Endometrial microvascular endothelial cells (primary cell): ENCODE measurements around the gene ATP6V0E2. TPM values are rescaled to one million over a fixed set of nuclear protein-coding genes. Genes with fewer than 3 reads are reported as not detected.
"Not testable (repeated sequence)": the region's sequence is repeated elsewhere in the genome, so short reads cannot be mapped to it uniquely, and the experiment has no call there.

ENCODE experiments used
- in situ Hi-C: cut with HindIII; loops from 2 replicates; pipeline ENCODE4 v1.10.0; 2017; ENCODE audit warnings: low sequenced_read_pairs, low pct_unique_long_range_greater_than_20kb; ENCODE audit errors: inconsistent ontology term
- total RNA-seq: library from RNA; depleted of rRNA; stranded (reverse); fragments of >200 nt; gene quantifications from one replicate; pipeline ENCODE4 v1.2.3, GENCODE V29; 2015; ENCODE audit errors: inconsistent ontology term

ATP6V0E2 gene
- total RNA-seq, result 64.8 TPM

DNA sequence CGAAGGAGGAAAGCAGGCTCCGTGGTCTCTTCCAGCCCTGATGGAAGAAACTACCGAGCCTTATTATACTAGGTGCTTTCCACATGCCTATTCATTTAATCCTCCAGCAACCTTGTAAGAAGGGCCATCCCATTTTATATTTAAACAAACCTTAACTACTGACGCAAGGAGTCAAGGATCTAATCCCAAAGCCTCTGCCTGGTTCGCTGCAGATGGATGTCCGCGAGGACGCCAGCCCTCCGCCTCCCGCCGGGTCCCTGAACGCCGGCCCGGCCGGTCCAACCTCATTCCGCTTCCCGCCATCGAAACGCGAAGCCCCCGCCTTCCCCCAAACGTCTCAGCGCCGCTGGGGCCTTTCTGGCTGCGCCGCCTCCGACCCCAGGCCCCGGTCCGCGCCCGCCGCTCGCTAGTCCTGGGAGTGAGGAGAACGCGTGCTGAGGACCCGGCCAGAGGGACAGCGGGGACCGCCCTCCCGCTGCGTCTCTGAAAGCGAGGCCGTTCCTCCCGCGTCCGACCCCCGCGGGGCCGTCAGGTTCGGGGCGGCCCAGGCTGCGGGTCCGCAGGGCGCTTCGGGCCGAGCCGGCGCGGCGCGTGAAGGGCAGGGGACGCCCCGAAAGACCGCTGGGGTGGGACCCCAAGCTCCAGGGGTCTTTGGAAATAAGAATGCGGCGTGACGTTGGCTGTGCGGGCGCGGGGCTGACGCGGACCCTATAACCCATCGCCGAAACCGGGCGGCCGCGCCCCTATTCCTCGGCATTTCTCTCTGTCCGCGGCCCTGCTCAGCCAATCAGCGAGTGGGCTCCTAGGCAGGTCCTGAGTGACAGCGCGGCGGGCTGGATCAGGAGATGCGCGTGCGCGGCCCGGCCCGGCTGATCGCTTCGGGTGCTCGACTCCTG, at the start of gene ATP6V0E2:
Gene ATP6V0E2 (plus strand): TSS at position 896 of the 896 bp plus-strand sequence. CDS start 97 bp downstream, outside the sequence.
- in situ Hi-C loops, result no loop called here

DNA sequence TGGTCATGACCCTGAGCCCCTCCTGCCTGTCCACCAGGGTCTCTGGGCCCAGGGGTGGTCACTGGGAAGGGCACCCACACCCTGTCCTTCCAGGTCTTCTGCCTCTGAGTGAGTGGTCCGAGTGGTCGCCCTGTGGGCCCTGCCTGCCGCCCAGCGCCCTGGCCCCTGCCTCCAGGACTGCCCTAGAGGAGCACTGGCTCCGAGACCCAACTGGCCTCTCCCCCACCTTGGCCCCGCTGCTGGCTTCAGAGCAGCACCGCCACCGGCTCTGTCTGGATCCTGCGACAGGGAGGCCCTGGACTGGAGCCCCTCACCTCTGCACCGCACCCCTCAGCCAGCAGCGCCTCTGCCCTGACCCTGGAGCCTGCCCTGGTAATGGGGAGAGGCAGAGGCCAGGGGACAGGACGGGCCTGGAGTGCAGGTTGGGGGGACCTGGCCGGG, 49.4 kb upstream of the ATP6V0E2 start:
- in situ Hi-C loops, result no loop called here

DNA sequence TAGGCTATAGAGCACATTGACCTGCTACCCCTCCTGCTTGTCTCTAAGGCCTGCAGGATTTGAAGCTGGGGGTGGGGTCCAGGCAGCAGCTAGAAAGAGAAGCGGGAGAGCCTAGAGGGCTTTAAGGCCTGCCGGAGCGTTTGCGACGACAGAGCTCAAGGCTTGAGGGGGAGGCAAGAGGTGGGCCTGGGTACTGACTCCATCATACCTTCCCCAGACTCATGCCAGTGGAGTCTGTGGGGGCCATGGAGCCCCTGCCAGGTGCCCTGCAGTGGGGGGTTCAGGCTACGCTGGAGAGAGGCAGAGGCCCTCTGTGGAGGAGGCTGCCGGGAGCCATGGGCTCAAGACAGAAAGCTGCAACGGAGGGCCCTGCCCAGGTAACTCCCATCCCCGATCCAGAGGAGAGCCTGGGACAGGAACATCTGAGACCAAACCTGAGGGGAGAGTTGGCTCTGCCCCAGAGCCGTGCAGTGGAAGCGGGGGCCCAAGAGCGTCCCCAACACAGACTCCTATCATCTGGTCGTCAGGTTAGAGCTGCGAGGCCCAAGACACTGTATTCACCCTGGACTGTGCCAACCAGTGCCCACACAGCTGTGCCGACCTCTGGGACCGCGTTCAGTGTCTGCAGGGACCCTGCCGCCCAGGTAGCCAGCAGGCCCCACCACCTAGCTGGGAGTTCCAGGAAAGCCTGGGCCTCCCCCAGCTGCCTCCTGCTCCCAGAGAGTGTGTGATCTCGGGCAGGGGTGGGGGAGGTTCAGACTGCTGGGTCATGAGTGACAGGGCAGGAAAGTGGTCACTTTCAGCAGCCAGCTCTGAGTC, 48.8 kb upstream of the ATP6V0E2 start:
- in situ Hi-C loops, result no loop called here

DNA sequence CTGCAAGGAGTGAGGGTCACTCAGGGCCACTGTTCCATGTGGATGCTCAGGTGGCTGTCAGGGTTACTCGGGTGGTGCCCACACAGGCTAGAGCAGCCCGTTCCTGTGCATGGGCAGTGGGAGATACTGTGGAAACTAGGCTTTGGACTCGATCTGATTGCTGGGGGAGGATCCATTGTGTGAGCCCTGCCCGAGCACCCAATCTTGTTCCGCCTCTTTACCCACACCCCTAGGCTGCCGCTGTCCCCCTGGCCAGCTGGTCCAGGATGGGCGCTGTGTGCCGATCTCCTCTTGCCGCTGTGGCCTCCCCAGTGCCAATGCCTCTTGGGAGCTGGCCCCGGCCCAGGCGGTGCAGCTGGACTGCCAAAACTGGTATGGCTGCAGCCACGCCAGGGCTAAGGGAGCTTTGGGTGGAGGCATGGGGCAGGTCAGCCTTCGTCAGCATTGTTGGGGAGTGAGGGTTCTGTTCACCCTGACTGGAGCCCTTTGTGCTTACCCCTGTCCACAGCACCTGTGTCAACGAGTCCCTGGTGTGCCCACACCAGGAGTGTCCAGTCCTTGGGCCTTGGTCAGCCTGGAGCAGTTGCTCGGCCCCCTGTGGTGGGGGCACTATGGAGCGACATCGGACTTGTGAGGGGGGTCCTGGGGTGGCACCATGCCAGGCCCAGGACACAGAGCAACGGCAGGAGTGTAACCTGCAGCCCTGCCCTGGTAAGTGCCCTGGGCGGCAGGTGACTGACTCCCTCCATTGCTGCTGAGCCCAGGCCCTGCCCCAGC, 48.0 kb upstream of the ATP6V0E2 start:
- in situ Hi-C loops, result no loop called here

DNA sequence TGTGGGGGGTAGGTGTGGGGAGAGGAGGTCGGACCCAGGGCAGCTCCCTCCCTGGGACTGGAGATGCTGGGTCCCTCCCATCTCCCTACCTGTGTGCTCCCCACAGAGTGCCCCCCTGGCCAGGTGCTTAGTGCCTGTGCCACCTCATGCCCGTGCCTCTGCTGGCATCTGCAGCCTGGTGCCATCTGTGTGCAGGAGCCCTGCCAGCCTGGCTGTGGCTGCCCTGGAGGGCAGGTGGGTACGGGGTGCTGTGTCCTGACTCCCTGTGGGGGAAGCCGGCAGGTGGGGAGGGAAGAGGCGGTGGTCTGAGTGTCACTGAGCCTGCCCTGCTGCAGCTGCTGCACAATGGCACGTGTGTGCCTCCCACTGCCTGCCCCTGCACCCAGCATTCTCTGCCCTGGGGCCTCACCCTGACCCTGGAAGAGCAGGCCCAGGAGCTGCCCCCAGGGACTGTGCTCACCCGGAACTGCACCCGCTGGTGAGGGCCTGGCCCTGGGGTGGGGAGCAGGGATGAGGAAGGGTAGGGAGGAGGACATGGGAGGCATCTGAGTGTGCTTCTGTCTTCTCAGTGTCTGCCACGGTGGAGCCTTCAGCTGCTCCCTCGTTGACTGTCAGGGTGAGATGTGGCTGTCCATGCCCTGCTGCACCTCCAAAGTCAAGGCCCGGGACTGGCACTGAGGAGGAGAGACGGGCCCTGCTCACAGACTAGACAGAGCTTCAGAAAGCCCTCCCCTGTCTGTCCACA, 47.3 kb upstream of the ATP6V0E2 start:
- in situ Hi-C loops, result no loop called here

DNA sequence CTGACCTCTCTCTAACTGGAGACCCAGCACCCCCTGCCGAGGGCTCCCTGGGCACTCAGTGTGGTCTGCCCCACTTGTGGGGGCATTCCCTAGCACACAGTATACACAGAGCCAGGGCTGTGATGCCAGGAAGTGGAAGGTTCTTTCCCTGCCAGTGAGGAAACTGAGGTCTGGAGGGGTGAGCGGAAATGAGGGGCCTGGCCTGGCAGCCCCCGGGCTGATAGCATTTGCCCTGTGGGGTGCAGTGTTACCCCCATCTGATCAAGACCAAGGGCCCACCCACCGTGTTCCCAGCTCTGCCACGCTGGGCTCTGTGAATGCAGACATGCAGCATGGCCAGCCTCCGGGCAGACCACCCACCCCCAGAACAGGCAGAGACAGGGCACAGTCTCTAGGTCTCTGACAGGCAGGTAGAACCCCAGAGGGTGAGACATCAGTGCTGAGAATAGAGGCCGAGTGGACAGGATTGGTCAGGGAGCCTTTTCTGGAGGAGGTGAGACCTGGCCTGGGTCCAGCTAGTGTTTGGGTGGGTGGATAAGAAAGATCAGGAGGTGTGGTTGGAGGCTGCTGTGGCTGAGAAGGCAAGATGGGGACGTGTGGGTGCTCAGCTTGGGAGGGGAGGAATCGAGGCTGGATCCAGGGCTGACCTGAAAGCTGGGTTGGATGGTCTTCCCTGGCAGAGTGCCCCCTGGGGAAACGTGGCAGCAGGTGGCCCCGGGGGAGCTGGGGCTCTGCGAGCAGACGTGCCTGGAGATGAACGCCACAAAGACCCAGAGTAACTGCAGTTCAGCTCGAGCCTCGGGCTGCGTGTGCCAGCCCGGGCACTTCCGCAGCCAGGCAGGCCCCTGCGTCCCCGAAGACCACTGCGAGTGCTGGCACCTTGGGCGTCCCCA, 46.4 kb upstream of the ATP6V0E2 start:
- in situ Hi-C loops, result no loop called here

DNA sequence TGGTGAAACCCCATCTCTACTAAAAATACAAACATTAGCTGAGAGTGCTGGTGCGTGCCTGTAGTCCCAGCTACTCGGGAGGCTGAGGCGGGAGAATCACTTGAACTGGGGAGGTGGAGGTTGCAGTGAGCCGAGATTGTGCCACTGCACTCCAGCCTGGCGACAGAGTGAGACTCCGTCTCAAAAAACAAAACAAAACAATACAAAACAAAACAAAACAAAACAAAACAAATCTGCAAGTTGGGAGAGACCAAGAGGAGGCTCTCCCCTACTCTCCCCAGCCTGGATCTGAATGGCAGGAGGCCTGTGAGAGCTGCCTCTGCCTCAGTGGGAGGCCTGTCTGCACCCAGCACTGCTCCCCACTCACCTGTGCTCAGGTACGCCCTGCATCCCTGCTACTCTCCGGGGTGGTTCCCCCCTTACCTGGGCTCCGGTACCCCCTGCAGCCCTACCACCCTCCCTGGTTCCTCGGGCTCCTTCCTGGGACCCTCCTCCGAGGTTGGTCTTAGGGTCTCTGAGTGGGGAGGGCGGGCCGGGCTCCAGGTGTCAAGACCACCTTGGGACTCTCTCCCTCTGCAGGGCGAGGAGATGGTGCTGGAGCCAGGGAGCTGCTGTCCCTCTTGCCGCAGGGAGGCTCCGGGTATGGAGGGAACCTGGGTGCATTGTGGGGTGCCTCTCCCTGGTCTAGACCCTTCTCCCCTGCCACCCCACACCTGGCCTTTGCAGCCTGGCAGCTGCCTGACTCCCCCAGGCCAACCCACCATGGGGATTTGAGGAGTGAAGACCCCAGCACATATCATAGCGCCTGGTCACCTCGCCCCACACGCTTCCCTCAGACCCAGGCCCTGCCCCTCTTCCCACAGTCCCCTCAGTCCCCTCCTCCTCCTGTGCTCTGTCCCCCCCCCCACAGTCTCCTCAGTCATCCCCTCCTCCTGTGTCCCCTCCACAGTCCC, 45.1 kb upstream of the ATP6V0E2 start:
- in situ Hi-C loops, result no loop called here

DNA sequence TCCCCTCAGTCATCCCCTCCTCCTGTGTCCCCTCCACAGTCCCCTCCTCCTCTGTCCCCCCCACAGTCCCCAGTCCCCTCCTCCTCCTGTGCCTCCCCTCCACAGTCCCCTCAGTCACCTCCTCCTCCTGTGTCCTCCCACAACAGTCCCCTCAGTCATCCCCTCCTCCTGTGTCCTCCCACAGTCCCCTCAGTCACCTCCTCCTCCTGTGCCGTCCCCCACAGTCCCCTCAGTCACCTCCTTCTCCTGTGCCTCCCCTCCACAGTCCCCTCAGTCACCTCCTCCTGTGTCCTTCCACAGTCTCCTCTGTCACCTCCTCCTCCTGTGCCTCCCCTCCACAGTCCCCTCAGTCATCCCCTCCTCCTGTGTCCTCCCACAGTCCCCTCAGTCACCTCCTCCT, 43.2 kb upstream of the ATP6V0E2 start:
- in situ Hi-C loops, result not testable (repeated sequence)

DNA sequence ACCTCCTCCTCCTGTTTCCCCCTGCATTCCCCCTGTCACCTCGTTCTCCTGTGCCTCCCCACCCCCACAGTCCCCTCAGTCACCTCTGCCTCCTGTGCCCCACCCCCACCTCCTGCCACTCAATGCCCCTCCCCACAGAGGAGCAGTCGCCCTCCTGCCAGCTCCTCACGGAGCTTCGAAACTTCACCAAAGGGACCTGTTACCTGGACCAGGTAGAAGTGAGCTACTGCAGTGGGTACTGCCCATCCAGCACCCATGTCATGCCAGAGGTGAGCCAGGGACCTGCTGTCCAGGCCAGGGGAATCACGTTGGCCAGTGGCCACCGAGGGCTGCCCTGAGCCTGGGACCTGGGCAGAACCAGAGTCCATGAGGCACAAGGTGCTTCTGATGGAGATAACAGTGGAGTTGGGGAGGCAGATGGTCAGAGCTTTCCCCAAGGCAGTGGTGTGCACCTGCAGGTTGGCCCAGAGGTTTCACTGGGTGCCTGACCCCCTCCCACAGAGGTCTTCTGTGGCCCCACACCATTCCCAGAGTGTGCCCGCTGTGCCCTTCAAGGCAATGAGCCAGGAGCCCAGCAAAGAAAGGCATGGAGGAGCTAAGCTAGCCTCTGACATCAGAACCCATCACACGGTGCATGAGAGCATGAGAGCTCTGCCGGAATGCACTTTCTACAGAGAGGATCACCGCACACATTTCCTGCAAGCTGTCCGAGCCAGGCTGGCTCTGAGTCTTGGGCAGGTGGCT, 42.6 kb upstream of the ATP6V0E2 start:
- in situ Hi-C loops, result no loop called here

DNA sequence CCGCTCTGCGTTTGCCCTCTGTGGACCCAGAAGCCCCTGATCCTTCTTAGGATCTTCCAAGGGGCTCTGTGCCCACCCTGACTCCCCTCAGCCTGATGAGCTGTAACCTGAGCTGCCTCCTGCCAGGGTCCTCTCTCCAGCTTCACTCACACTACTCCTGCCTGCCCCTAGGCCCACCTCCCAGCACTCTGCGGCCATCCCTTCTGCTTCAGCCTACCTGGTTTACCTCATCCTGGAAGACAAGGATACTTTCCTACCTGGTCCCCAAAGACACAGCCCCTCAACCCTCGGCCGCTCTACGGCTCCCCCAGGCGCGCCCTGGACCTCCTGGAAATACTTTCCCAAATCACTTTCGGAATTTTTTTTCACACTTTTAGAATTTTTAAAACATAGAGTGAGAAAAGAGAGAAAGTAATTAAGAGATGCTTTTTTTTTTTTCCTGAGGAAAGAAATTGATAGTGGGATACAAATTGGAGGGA, 42.0 kb upstream of the ATP6V0E2 start:
- in situ Hi-C loops, result no loop called here

DNA sequence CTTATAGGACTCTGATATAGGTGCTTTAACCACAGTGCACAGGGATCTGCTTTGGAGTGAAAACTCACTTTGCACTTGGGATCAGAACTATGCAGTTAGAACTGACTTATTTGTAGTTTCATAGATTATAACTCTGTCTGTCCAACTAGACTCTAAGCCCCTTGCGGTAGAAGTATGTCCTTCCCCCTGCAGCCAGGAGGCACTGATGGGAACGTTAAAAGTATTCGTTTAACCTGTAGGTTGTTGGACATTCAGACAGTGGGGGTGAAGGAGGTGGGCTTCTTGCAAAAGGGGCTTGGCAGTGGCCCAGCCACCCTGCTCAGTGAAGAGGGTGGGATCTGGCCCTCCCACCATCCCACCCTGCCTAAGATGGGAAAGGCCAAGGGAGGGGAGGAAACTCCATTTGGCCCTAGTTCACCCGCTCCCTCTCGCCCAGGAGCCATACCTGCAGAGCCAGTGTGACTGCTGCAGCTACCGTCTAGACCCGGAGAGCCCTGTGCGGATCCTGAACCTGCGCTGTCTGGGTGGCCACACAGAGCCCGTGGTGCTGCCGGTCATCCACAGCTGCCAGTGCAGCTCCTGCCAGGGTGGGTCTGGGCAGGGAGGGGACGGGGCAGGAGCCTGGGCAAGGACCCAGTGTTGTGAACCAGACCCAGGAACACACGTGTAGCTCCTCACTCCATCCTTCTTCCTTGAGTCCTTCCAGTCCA, 41.3 kb upstream of the ATP6V0E2 start:
- in situ Hi-C loops, result no loop called here

DNA sequence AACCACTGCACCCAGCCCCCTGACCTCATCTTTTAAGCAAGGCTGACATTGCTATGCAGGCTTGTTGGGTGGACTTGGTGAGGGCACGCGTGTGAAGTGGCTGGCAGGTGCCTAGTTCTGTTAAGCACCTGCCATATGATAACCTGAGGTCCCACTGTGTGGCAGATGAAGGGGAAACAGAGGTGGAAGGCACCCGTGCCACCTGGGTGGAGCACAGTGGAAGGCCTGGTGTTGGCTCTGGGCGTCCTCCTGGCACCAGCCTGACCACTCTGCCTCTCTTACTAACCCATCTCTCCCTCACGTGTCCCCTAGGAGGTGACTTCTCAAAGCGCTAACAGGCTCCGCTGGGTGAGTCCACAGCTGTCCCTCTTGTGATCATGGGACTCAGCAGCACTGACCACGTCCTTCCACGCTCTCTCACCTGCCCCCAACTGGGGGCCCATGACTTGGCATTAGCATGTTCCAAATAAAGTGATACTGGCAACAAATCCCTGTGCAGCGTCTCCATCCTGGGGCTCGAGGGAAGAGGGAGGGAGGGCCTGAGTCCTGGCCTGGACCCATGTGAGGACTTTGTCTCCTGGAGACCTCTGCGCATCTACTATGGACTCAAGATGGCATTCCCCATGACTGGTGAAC, 40.2 kb upstream of the ATP6V0E2 start:
- in situ Hi-C loops, result no loop called here

DNA sequence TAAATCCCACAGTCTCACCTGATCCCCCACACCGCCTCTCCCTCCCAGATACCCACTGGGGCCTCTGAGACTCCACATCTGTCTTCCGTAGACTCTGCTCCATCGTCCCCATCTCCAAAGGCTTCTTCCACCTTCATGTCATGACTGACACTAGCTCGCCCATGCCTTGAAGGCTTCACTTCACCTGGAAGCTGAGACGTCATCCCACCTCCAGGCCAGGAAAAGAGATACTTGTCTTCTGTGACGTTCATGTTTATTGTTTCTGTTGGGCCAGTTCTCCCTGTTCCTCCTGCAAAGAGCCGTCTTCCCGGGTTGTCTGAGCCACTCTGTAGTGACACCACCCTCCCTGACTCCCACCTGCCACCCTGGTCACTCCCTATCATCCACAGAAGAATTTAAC, 39.2 kb upstream of the ATP6V0E2 start:
- in situ Hi-C loops, result no loop called here

DNA sequence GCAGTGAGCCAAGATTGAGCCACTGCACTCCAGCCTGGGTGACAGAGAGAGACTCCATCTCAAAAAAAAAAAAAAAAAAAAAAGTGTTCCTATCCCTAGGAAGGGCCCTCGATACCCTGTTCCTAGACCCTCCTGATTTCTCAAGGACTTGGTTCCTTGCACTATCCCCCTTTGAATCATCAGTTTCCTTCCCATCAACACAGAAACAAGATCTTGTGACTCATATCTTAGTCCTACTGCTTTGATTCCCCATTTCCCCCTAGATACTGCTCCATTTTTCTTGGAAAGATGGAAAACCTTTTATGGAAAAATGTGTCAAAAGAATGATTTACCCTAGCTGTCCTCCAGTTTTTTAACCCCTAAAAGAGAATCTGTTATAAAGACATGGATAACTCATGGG, 37.3 kb upstream of the ATP6V0E2 start:
- in situ Hi-C loops, result no loop called here
